Common myeloid progenitor, CD34-positive (primary cell): ENCODE results near the gene NEK10.

Source experiments
- CTCF ChIA-PET: fragments of 350-600 bp; sonication (Branson Sonifier 250); formaldehyde crosslinking; loops from one replicate; lab custom pipeline; 2021; ENCODE audit warnings: antibody characterized with exemption; lab: Charles Lee
- POLR2A ChIA-PET: fragments of 350-600 bp; sonication (Branson Sonifier 250); formaldehyde crosslinking; loops from one replicate; lab custom pipeline; 2021; ENCODE audit warnings: antibody characterized with exemption; lab: Charles Lee
- DNase-seq, 3 donors: peaks; one replicate each; pipeline versions ENCODE4 v3.0.0 to v3.0.0-alpha.2; 2013
- H3K27ac ChIP-seq, 2 experiments: 1 replicate in 1 of 2; 2 replicates in 1 of 2; pipeline ENCODE4 v1.7.0; 2013; ENCODE audit warnings: inconsistent platforms in 2 of 2, low read length in 2 of 2, mild to moderate bottlenecking in 2 of 2, low read depth in 1 of 2, moderate library complexity in 1 of 2; ENCODE audit not compliant: severe bottlenecking in 2 of 2, insufficient read depth in 1 of 2, poor library complexity in 1 of 2
- H3K27me3 ChIP-seq, 5 experiments: replicated peaks in 2 of 5; 1 replicate in 3 of 5; 2 replicates in 2 of 5; pipeline versions ENCODE4 v1.6.1 to v1.7.0; 2013; ENCODE audit warnings: low read length in 4 of 5, mild to moderate bottlenecking in 2 of 5, moderate library complexity in 2 of 5, inconsistent platforms in 1 of 5; ENCODE audit not compliant: insufficient read depth in 5 of 5, control insufficient read depth in 4 of 5
- H3K36me3 ChIP-seq, 4 experiments: 1 replicate in 2 of 4; 2 replicates in 2 of 4; pipeline versions ENCODE4 v1.6.1 to v1.7.0; 2013; ENCODE audit warnings: low read length in 3 of 4, control low read depth in 1 of 4, mild to moderate bottlenecking in 1 of 4; ENCODE audit not compliant: control insufficient read depth in 4 of 4, insufficient read depth in 4 of 4
- H3K4me1 ChIP-seq, 4 experiments: 1 replicate in 3 of 4; 2 replicates in 1 of 4; pipeline versions ENCODE4 v1.6.1 to v1.7.1; 2013; ENCODE audit warnings: low read length in 3 of 4, mild to moderate bottlenecking in 3 of 4, control low read depth in 1 of 4, inconsistent platforms in 1 of 4, moderate library complexity in 1 of 4; ENCODE audit not compliant: control insufficient read depth in 4 of 4, insufficient read depth in 4 of 4; ENCODE audit errors: control extremely low read depth in 1 of 4
- H3K4me3 ChIP-seq, 7 experiments: 1 replicate in 4 of 7; 2 replicates in 3 of 7; pipeline versions ENCODE4 v1.5.1 to v1.7.0; 2013; ENCODE audit warnings: mild to moderate bottlenecking in 7 of 7, low read length in 6 of 7, moderate library complexity in 6 of 7, inconsistent platforms in 2 of 7, low read depth in 2 of 7, control low read depth in 1 of 7; ENCODE audit not compliant: insufficient read depth in 4 of 7, control insufficient read depth in 1 of 7; ENCODE audit errors: extremely low read depth in 1 of 7
- H3K9me3 ChIP-seq, 5 experiments: 1 replicate in 4 of 5; 2 replicates in 1 of 5; pipeline versions ENCODE4 v1.6.1 to v1.7.1; 2013; ENCODE audit warnings: low read length in 4 of 5, mild to moderate bottlenecking in 2 of 5, inconsistent platforms in 1 of 5, low read depth in 1 of 5, moderate library complexity in 1 of 5; ENCODE audit not compliant: control insufficient read depth in 4 of 5, insufficient read depth in 2 of 5; ENCODE audit errors: control extremely low read depth in 1 of 5
- WGBS: methylation state at CpG from one replicate; pipeline ENCODE4 v1.1.5; 2013; ENCODE audit not compliant: insufficient coverage; 5-methylcytosine and 5-hydroxymethylcytosine counted together

The NEK10 gene

DNA sequence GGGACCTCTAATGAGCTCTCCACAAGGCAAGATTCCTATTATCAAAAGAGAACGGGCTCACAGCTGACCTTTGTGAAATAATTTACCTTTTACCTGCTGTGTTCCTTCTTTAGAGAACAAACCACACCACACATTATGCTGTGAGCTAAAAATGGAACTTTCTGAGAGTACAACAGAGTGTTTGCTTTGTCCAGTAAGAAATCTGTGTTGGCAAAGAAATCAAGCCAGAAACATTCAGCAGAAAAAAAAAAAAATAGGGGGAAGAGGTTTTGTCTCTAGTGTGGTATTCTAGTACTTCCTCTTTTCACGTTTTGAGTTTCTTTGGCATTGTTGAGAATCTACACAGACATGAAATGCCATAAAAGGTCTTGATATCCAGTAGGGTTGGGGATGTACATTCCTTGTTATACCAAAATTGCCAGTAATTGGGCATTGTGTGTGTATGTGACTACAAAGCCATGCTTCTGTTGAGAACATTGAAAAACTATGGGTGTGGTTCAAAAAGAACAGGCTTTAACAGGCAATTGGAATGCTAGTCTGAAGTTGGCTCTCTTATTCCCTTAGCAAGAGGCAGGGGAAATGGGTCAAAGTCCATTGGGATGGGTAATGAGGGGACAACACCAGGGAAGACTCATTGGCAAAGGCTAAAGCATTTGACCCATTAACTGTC is 273.5 kb downstream of the NEK10 start:
- ChIA-PET POLR2A (no interaction called here), CTCF (no interaction called here)
- H3K27me3 ChIP-seq, result peaks cover 0 to 14% (median 0%) of the 10 kb centered on the region in 5 experiments
- no peak overlapping the region for H3K4me3 ChIP-seq
- WGBS, result 0% methylated on average over 1 of the region's 2 CpGs
- peaks cover 0 to 16% (median 6%) of the 10 kb centered on the region in 4 experiments for H3K4me1 ChIP-seq
- H3K36me3 ChIP-seq, result no peaks in the 10 kb centered on the region
- H3K27ac ChIP-seq, result no peak overlapping the region
- peak; percentile 2 to 44 (median 42) for DNase-seq
- H3K9me3 ChIP-seq, result peaks cover 0 to 2% (median 0%) of the 10 kb centered on the region in 5 experiments

DNA sequence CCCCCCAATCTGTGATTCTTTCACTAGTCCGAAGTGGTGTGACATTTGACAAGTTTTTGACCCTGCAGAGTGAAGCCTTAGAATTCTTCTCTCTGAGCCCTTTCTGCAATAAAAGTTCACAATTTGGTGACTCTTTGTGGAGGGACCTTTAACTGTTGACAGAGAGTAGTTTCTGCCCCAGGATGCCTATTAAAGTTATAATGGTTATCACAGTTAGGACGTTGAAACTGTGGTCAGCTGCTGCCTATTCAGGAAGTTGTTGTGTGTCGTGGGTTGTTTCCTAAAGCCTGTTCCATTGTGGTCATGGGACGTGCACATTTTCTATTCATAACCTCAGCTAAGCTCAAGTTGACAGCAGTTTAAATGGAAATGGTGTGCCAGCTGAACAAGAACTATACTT is 274.5 kb downstream of the NEK10 start:
- WGBS, result 7% methylated on average over 4 of the region's 4 CpGs
- Histone ChIP-seq H3K27me3 (peaks cover 0 to 18% (median 0%) of the 10 kb centered on the region in 5 experiments), H3K4me1 (peaks cover 0 to 16% (median 6%) of the 10 kb centered on the region in 4 experiments), H3K9me3 (peaks cover 0 to 2% (median 0%) of the 10 kb centered on the region in 5 experiments), H3K27ac (no peak overlapping the region), H3K36me3 (no peaks in the 10 kb centered on the region), H3K4me3 (no peak overlapping the region)
- CTCF ChIA-PET, result no interaction called here
- POLR2A ChIA-PET, result no interaction called here
- peak in 2 of 3 donors; percentile 28 to 47 for DNase-seq

DNA sequence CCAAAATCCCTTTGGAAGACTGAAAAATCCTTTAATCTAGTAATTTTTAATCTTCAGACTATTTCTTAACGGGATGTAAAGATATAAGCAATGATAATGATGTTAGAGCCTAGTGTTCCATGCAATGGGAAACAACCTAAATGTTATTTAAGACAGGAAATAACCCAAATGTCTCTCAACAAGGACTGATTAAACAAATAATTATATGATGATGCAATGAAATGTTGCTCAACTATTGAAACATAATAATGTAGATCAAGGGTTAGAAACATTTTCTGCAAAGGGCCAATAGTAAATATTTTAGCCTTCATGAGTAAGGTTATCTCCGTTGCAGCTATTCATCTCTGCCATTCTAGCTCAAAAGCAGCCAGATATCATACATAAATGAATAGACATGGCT is 275.4 kb downstream of the NEK10 start:
- Histone ChIP-seq H3K9me3 (peaks cover 0 to 2% (median 0%) of the 10 kb centered on the region in 5 experiments), H3K36me3 (no peaks in the 10 kb centered on the region), H3K27me3 (peaks cover 0 to 20% (median 0%) of the 10 kb centered on the region in 5 experiments), H3K4me1 (peaks cover 0 to 16% (median 6%) of the 10 kb centered on the region in 4 experiments), H3K4me3 (no peak overlapping the region), H3K27ac (no peak overlapping the region)
- CTCF ChIA-PET, result no interaction called here
- no CpG with 5 or more reads among the region's 2 CpGs for WGBS
- no peak for DNase-seq
- POLR2A ChIA-PET, result no interaction called here

DNA sequence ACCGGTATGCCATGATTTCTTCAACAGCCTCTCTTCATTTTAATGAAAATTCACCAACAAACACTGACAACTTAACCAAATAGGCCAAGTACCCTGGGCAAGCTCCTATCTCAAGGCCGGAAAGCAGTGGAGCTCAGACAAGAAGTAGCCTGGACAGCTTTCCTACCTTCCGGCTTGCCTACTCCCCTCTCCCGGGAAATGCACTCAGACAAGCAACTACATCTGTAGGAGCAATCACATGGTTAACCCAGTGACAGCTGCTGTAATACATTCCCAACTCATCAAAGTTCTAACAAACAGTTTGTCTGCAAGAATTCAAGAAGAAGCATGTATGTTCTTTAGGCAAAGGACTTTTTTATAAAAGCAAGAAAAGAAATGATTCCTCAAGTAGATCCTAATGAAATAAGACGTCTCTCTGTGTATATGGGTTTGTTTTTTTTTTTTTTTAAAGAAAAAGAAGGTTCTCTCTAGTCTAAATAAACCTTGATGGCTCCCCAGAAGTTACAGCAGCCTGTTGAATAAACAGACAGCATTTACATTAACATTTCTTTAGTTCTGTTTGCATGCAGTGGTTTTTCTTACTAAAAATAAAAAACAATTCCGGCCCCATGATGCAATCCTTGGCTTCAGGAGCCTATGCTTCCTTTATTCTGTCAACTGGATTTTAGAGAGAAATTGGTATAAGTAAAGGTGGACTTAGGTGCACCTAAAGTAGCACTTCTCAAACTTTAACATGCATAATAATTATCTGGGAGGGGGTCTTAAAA is 278.7 kb downstream of the NEK10 start:
- ChIA-PET POLR2A (no interaction called here), CTCF (no interaction called here)
- Histone ChIP-seq H3K27ac (no peak overlapping the region), H3K4me1 (peaks cover 0 to 10% (median 5%) of the 10 kb centered on the region in 4 experiments), H3K4me3 (no peak overlapping the region), H3K9me3 (peaks cover 0 to 2% (median 0%) of the 10 kb centered on the region in 5 experiments), H3K27me3 (peaks cover 0 to 24% (median 3%) of the 10 kb centered on the region in 5 experiments), H3K36me3 (no peaks in the 10 kb centered on the region)
- 88% methylated on average over 3 of the region's 6 CpGs for WGBS
- no peak for DNase-seq

DNA sequence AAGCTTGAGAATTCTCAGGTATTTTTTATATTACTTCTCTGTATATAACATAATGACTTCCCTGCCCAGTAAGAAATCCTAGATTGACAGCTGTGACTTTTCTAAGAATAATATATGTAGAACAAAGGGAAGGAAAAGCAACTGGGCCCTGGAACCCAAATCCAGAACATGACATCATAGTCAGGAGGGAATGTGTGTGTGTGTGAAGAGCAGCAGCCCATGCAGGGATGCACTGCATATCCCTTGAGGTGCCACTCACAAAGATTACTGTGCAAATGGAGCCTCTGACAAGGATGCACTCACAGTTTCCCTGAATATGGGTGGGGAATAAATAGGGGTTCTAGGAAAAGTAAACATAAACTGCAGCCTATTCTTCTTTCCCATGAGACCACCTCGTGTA is 279.5 kb downstream of the NEK10 start:
- peaks cover 0 to 2% (median 0%) of the 10 kb centered on the region in 5 experiments for H3K9me3 ChIP-seq
- peaks cover 0 to 22% (median 3%) of the 10 kb centered on the region in 5 experiments for H3K27me3 ChIP-seq
- H3K36me3 ChIP-seq, result no peaks in the 10 kb centered on the region
- DNase-seq, result no peak
- H3K4me1 ChIP-seq, result peaks cover 0 to 3% (median 1%) of the 10 kb centered on the region in 4 experiments
- ChIA-PET POLR2A (no interaction called here), CTCF (no interaction called here)
- 100% methylated on average over 1 of the region's 1 CpG for WGBS
- H3K4me3 ChIP-seq, result no peak overlapping the region
- H3K27ac ChIP-seq, result no peak overlapping the region

DNA sequence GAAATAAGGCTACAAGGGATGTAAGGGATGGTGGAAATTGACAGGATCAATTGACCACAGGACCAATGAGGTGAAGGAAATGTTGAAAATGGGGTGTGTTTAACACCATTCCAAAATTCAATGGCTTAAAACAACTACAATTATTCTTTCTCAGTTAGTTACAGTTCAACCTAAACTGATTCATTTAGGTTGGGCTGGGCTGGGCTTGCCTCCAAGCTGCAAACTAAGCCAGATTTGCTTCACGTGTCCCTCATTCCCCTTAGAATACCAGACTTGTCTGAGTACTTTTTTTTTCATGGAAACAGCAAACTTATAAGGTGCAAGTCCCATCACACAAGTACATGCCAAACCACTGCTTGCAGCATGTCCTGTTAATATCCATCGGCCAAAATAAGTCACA is 280.1 kb downstream of the NEK10 start:
- ChIA-PET POLR2A (no interaction called here), CTCF (no interaction called here)
- no peak for DNase-seq
- H3K27me3 ChIP-seq, result peaks cover 0 to 21% (median 3%) of the 10 kb centered on the region in 5 experiments
- 80% methylated on average over 1 of the region's 2 CpGs for WGBS
- no peak overlapping the region for H3K27ac ChIP-seq
- H3K36me3 ChIP-seq, result no peaks in the 10 kb centered on the region
- no peaks in the 10 kb centered on the region for H3K4me1 ChIP-seq
- peaks cover 0 to 2% (median 0%) of the 10 kb centered on the region in 5 experiments for H3K9me3 ChIP-seq
- no peak overlapping the region for H3K4me3 ChIP-seq
